RWPE2 (cell line): ENCODE measurements around the gene SKA3.
"Not testable (repeated sequence)": the region's sequence is repeated elsewhere in the genome, so short reads cannot be mapped to it uniquely, and the experiment has no call there.

Experiments
- ATAC-seq: fragments of 200-7000 bp; cut with Tn5 transposase; 3 replicates; pipeline ENCODE4 v1.9.1; 2021; ENCODE audit warnings: low read depth
- DNase-seq: peaks from one replicate; pipeline ENCODE4 v3.0.0-alpha.2; 2020; ENCODE audit warnings: low spot score
- H3K27ac ChIP-seq: fragments of 450-650 bp; 2 replicates; pipeline ENCODE4 v1.5.1; 2017; ENCODE audit warnings: mild to moderate bottlenecking; ENCODE audit not compliant: poor library complexity, severe bottlenecking
- H3K27me3 ChIP-seq: fragments of 250-450 bp; sonication (Bioruptor Pico); 2 replicates; pipeline ENCODE4 v1.5.1; 2021; ENCODE audit warnings: mild to moderate bottlenecking, moderate library complexity; ENCODE audit not compliant: insufficient read depth, poor library complexity, severe bottlenecking
- H3K36me3 ChIP-seq: fragments of 250-450 bp; sonication (Bioruptor Pico); 2 replicates; pipeline ENCODE4 v1.5.1; 2020; ENCODE audit warnings: low read depth, mild to moderate bottlenecking, moderate library complexity
- H3K4me1 ChIP-seq: fragments of 250-450 bp; sonication (Bioruptor Pico); 2 replicates; pipeline ENCODE4 v1.5.1; 2021; ENCODE audit warnings: mild to moderate bottlenecking, moderate library complexity; ENCODE audit not compliant: insufficient read depth, poor library complexity, severe bottlenecking
- H3K4me3 ChIP-seq: fragments of 250-450 bp; sonication (Bioruptor Pico); 2 replicates; pipeline ENCODE4 v1.5.1; 2021; ENCODE audit warnings: mild to moderate bottlenecking, moderate library complexity; ENCODE audit not compliant: severe bottlenecking
- H3K9me3 ChIP-seq: fragments of 250-450 bp; sonication (Bioruptor Pico); 2 replicates; pipeline ENCODE4 v1.5.1; 2021; ENCODE audit warnings: mild to moderate bottlenecking, moderate library complexity; ENCODE audit not compliant: severe bottlenecking
- TF ChIP-seq, protein P1 (sequence below): fragments of 450-650 bp; IDR thresholded peaks from one replicate; pipeline ENCODE4 v1.5.1; 2017; ENCODE audit warnings: mild to moderate bottlenecking, moderate library complexity; ENCODE audit not compliant: poor library complexity, severe bottlenecking

SKA3 gene

DNA sequence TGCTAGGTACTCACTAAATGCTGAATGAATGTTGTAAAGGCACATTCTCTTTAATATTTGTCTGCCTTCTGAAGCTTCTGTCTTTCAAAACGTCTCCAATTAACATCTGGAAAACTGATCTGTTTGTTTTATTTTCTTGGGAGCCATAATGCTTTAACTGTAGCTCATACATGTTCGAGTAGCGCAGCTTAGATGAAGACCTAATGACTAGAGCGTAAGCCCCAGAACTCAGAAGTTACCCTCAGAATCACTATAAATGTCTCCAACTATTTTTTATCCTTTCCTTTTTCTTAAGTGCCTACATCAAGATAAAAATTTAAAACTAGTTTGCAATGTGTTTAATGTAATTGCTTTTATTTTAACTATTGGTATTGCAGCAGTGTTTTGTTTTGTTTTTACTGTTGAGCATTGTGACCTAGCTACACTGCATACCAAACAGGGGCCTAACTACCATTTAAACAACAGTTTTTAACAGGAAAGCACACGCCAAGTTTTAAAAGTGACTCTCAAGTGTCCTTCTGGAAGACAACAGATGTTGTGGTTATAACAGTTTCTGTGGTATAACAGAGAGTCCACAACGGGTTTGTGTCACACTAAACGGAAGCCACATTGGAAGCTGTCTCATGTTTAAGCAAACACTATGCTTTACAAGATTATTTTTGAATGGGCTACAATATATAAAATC lies 42.1 kb upstream of the SKA3 start:
- ATAC-seq = no peak; the same call in 2 of the 3 replicates
- DNase-seq = no peak
- TF ChIP-seq, protein P1, sequence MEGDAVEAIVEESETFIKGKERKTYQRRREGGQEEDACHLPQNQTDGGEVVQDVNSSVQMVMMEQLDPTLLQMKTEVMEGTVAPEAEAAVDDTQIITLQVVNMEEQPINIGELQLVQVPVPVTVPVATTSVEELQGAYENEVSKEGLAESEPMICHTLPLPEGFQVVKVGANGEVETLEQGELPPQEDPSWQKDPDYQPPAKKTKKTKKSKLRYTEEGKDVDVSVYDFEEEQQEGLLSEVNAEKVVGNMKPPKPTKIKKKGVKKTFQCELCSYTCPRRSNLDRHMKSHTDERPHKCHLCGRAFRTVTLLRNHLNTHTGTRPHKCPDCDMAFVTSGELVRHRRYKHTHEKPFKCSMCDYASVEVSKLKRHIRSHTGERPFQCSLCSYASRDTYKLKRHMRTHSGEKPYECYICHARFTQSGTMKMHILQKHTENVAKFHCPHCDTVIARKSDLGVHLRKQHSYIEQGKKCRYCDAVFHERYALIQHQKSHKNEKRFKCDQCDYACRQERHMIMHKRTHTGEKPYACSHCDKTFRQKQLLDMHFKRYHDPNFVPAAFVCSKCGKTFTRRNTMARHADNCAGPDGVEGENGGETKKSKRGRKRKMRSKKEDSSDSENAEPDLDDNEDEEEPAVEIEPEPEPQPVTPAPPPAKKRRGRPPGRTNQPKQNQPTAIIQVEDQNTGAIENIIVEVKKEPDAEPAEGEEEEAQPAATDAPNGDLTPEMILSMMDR = no peak
- Histone ChIP-seq H3K27ac (no peak overlapping the region), H3K27me3 (no peaks in the 10 kb centered on the region), H3K36me3 (no peaks in the 10 kb centered on the region), H3K4me3 (no peak overlapping the region), H3K4me1 (no peaks in the 10 kb centered on the region), H3K9me3 (no peaks in the 10 kb centered on the region)

DNA sequence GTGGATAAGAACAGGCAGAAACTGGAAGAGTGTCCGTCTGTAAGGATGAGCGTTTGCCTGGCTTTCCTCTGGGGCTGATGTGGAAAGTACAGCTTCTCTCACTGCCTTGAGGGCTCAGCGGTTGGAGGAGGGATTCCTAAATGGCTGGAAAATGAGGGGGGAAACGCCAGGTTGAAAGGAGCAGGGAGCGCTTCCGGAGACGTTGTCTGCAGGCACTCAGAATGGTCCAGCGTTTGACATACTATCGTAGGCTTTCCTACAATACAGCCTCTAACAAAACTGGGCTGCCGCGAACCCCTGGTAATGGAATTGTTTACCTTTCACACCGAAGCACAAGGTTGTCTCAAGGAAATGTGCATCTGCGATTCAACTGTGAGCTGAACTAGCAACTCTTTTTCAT lies 40.0 kb upstream of the SKA3 start:
- TF ChIP-seq, protein P1 = no peak
- Histone ChIP-seq H3K4me1 (no peaks in the 10 kb centered on the region), H3K9me3 (no peaks in the 10 kb centered on the region), H3K4me3 (no peak overlapping the region), H3K36me3 (no peaks in the 10 kb centered on the region), H3K27me3 (no peaks in the 10 kb centered on the region), H3K27ac (no peak overlapping the region)
- ATAC-seq (no peak), DNase-seq (no peak)

DNA sequence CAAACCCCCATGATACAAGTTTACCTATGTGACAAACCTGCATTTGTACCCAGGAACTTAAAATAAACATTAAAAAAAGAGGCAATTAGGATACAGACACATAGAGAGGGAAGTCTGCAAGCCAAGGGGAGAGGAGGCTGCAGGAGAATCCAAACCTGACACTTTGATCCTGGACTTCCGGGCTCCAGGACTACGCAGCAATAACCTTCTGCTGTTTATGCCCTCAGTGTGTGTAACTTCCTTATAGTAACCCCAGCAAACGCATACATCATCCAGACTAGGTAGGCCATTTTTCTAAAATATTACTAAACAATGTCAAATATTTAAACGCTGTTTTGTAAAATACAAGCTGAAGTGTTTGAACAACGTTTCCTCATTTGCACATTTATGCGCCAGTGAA lies 39.1 kb upstream of the SKA3 start:
- not testable (repeated sequence) for H3K36me3 ChIP-seq, DNase-seq, ATAC-seq, H3K9me3 ChIP-seq, H3K4me3 ChIP-seq, H3K27ac ChIP-seq, H3K27me3 ChIP-seq, H3K4me1 ChIP-seq

DNA sequence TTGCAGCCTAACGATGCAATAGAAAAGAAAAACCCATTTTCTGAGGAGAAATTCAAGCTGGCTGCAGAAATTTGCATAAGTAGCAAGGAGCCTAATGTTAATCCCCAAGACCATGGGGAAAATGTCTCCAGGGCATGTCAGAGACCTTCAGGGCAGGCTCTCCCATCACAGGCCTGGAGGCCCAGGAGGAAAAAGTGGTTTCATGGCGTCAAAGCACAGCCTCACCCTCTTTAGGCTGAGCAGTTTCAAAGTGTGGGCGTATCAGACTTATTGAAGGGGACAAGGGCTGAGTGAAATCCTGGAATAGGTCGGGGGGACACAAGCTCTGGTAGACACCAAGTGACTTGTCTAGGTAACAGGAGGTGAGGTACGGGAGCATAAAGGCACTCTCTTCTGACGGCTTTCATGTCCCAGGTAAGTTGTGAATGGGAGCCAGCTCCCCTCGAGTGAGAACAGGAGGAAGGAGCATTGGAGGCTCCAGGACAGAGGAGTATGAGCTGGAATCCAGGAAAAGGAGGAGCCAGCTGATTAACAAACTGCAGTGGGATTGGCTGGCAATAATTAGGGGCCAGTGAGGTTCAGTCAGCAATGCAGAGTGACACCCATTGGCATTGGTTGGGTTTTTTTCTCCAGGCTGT lies 35.9 kb upstream of the SKA3 start:
- H3K4me3 ChIP-seq = no peak overlapping the region
- H3K9me3 ChIP-seq = no peaks in the 10 kb centered on the region
- DNase-seq (no peak), ATAC-seq (no peak)
- H3K4me1 ChIP-seq = no peaks in the 10 kb centered on the region
- no peaks in the 10 kb centered on the region for H3K36me3 ChIP-seq
- TF ChIP-seq, protein P1 = no peak
- H3K27me3 ChIP-seq = no peaks in the 10 kb centered on the region
- H3K27ac ChIP-seq = no peak overlapping the region

DNA sequence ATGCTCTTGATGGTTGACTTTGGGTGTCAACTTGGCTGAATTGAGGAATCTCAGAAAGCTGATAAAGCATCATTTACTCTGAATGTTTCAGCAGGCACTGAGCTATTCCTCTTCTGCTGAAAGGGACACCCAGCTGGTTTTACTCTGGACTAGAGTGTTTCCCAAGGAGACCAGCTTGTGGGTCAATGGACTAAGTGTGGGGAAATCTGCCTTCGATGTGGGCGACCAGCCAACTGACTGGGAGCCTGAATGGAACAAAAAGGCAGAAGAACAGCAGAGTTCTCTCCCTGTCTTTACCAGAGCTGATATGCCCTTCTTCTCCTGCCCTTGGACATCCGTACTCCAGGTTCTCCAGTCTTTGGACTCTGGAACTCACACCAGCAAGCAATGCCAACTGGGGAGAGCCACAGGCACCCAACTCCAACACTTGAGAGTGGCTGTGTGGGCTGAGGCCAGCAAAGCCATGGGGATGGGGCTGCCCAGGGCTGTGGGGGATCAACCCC lies 32.4 kb upstream of the SKA3 start:
- DNase-seq (no peak), ATAC-seq (no peak)
- TF ChIP-seq, protein P1 = no peak
- no peaks in the 10 kb centered on the region for H3K36me3 ChIP-seq
- no peaks in the 10 kb centered on the region for H3K27me3 ChIP-seq
- H3K4me3 ChIP-seq = no peak overlapping the region
- H3K4me1 ChIP-seq = no peaks in the 10 kb centered on the region
- no peaks in the 10 kb centered on the region for H3K9me3 ChIP-seq
- no peak overlapping the region for H3K27ac ChIP-seq
